ENCODE results near the gene OR51G2. TPM values are rescaled to one million over a fixed set of nuclear protein-coding genes. Genes with fewer than 3 reads are reported as not detected.

OR51G2 gene
- total RNA-seq, 1 experiment from 2014 or later, result not detected

DNA sequence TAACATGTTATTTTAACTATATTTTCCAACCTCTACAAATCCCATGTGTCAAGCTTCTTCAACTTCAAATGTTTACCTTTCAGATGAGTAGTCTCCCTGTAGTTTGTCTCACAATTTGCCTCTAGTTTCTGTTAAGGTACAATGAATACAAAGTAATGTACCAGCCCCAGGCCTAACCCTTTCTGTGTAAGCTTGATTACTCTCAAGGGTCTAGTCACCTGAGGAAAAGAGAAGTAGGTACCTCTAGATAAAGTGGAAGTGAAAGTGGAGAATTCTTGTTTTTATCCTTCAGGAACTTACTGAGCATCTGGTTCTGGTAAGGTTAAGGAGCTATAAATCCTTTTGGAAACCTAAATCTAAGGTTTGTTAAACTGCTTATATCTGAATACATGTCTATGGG lies 15.7 kb downstream of the OR51G2 start, which contains the start of gene OR51A7:
TSS of gene OR51A7 (plus strand) at position 300 of the 400 bp plus-strand sequence. CDS start 3,587 bp downstream, outside the sequence.
- TF ChIP-seq, protein P1, sequence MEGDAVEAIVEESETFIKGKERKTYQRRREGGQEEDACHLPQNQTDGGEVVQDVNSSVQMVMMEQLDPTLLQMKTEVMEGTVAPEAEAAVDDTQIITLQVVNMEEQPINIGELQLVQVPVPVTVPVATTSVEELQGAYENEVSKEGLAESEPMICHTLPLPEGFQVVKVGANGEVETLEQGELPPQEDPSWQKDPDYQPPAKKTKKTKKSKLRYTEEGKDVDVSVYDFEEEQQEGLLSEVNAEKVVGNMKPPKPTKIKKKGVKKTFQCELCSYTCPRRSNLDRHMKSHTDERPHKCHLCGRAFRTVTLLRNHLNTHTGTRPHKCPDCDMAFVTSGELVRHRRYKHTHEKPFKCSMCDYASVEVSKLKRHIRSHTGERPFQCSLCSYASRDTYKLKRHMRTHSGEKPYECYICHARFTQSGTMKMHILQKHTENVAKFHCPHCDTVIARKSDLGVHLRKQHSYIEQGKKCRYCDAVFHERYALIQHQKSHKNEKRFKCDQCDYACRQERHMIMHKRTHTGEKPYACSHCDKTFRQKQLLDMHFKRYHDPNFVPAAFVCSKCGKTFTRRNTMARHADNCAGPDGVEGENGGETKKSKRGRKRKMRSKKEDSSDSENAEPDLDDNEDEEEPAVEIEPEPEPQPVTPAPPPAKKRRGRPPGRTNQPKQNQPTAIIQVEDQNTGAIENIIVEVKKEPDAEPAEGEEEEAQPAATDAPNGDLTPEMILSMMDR (IDR thresholded peaks at IDR 0.05; ENCODE audit: unreplicated experiment), result no peak
- ChIA-PET POLR2A (no interaction called here), CTCF (no interaction called here)
- Mint-ChIP-seq H3K36me3 (ENCODE audit: insufficient read depth, unreplicated experiment) (no peaks in the 10 kb centered on the region), H3K27me3 (ENCODE audit: insufficient read depth, unreplicated experiment) (peaks cover 46% of the 10 kb centered on the region), H3K4me3 (ENCODE audit: unreplicated experiment) (no peak within 1 kb of the TSS), H3K27ac (ENCODE audit: low read depth, unreplicated experiment) (no peak within 1 kb of the TSS), H3K4me1 (ENCODE audit: insufficient read depth, unreplicated experiment) (no peaks in the 10 kb centered on the region), H3K9me3 (ENCODE audit: unreplicated experiment) (peaks cover under 1% of the 10 kb centered on the region)
- intact Hi-C loops (cut with micrococcal nuclease), result no loop called here
- BruUV-seq (replicated peaks), result no TSS peak
- DNase-seq (ENCODE audit: unreplicated experiment), result no peak

DNA sequence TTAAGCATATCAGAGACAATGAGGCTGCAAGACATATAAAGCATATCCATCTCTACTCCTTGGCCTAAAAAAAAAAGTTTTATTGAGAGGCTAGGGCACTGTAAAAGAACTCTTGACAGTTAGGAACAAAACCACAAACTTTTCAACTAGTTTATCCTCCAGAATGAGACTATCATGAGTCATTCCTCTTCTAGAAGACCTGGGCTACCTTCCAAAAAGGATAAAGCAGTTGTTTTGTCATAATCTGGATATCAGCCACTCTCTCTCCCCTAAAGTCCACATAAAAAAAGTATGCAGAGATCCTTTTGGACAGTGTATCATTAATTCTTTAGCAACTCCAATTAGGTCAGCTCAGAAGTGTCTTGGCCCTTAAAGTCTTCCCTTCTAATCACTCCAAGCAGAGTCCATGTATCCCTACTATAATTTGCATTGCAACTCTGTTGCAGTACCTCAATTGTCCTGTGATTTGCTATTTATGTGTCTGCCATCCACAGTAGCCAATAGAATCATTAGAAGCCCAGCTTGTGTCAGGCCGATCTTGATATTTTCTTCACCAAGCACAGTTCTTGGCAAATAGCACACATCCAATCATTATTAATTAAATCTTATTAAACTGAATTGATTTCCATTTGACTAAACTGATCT lies 27.0 kb downstream of the OR51G2 start:
- H3K27me3 Mint-ChIP-seq (ENCODE audit: insufficient read depth, unreplicated experiment), result peaks cover 28% of the 10 kb centered on the region
- peaks cover 6% of the 10 kb centered on the region for H3K36me3 Mint-ChIP-seq (ENCODE audit: insufficient read depth, unreplicated experiment)
- intact Hi-C loops (cut with micrococcal nuclease), result no loop called here
- H3K4me3 Mint-ChIP-seq (ENCODE audit: unreplicated experiment), result no peak overlapping the region
- H3K27ac Mint-ChIP-seq (ENCODE audit: low read depth, unreplicated experiment), result no peak overlapping the region
- POLR2A ChIA-PET, result no interaction called here
- no TSS peak for BruUV-seq (replicated peaks)
- peaks cover 8% of the 10 kb centered on the region for H3K9me3 Mint-ChIP-seq (ENCODE audit: unreplicated experiment)
- peaks cover 5% of the 10 kb centered on the region for H3K4me1 Mint-ChIP-seq (ENCODE audit: insufficient read depth, unreplicated experiment)
- CTCF ChIA-PET, result interaction anchor here (1.3 kb wide), 1 partner anchor 353 kb away, joined by 3 read pairs; no protein-coding TSS in a partner anchor
- TF ChIP-seq, protein P1 (IDR thresholded peaks at IDR 0.05; ENCODE audit: unreplicated experiment), result peak; percentile 24
- DNase-seq (ENCODE audit: unreplicated experiment), result peak; percentile 85

DNA sequence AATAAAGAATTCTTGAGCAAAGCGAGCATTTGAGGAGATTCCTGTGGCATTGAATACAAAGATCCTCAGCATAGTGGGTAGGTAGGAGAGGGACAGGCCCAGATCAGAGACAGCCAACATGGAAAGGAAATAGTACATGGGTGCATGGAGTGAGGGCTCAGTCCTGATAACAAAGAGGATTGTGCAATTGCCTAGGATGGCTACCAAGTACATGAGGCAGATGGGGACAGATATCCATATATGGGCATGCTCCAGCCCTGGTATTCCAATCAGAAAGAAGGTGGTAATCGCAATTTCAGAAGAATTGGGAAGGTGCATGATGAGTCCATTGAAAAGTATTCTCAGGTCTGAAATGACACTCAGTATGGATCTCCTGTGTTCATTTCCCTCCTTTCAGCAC lies 28.9 kb downstream of the OR51G2 start:
- Mint-ChIP-seq H3K27ac (ENCODE audit: low read depth, unreplicated experiment) (no peak overlapping the region), H3K9me3 (ENCODE audit: unreplicated experiment) (peaks cover 8% of the 10 kb centered on the region), H3K4me3 (ENCODE audit: unreplicated experiment) (no peak overlapping the region), H3K36me3 (ENCODE audit: insufficient read depth, unreplicated experiment) (peaks cover 6% of the 10 kb centered on the region), H3K4me1 (ENCODE audit: insufficient read depth, unreplicated experiment) (peaks cover 5% of the 10 kb centered on the region), H3K27me3 (ENCODE audit: insufficient read depth, unreplicated experiment) (peaks cover 10% of the 10 kb centered on the region)
- no peak for DNase-seq (ENCODE audit: unreplicated experiment)
- ChIA-PET CTCF (no interaction called here), POLR2A (no interaction called here)
- TF ChIP-seq, protein P1 (IDR thresholded peaks at IDR 0.05; ENCODE audit: unreplicated experiment), result no peak
- intact Hi-C loops (cut with micrococcal nuclease), result no loop called here
- no TSS peak for BruUV-seq (replicated peaks)

DNA sequence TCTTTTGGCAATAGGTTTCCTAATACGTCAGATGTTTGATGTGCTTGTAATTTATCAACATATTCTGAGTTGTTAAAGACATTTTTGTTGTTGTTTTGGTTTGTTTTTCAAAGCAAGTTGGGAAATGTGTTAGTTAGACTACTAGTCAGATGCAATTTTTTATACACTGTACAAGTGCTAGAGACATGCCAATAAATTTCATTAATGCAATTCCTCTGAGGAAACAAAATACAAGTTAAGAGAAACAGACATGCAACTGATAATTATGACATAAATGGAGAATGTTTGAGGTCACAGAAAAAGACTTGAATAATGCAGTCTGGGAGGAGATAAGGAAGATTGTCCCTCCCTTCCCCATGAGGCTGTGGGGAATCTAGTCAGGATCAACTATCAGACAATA lies 31.6 kb downstream of the OR51G2 start:
- peaks cover 8% of the 10 kb centered on the region for H3K9me3 Mint-ChIP-seq (ENCODE audit: unreplicated experiment)
- POLR2A ChIA-PET, result interaction anchor here (0.7 kb wide), 1 partner anchor 8 kb away, joined by 3 read pairs; no protein-coding TSS in a partner anchor
- no peak for DNase-seq (ENCODE audit: unreplicated experiment)
- CTCF ChIA-PET, result no interaction called here
- H3K27ac Mint-ChIP-seq (ENCODE audit: low read depth, unreplicated experiment), result no peak overlapping the region
- intact Hi-C loops (cut with micrococcal nuclease), result no loop called here
- TF ChIP-seq, protein P1 (IDR thresholded peaks at IDR 0.05; ENCODE audit: unreplicated experiment), result no peak
- peaks cover 6% of the 10 kb centered on the region for H3K36me3 Mint-ChIP-seq (ENCODE audit: insufficient read depth, unreplicated experiment)
- peaks cover 5% of the 10 kb centered on the region for H3K4me1 Mint-ChIP-seq (ENCODE audit: insufficient read depth, unreplicated experiment)
- no TSS peak for BruUV-seq (replicated peaks)
- H3K4me3 Mint-ChIP-seq (ENCODE audit: unreplicated experiment), result no peak overlapping the region
- H3K27me3 Mint-ChIP-seq (ENCODE audit: insufficient read depth, unreplicated experiment), result peaks cover 16% of the 10 kb centered on the region
